PC-9 (cell line): ENCODE data around the gene LGSN.

Source experiments
- CTCF ChIP-seq: fragments of 200-600 bp; sonication (generic); conservative IDR thresholded peaks from 2 replicates; pipeline ENCODE4 v1.6.1; 2017; ENCODE audit warnings: mixed run types, antibody characterized with exemption, mild to moderate bottlenecking, moderate library complexity
- EZH2 ChIP-seq: fragments of 200-600 bp; sonication (generic); IDR thresholded peaks from 2 replicates; pipeline ENCODE4 v1.8.0; 2017; ENCODE audit warnings: antibody characterized with exemption, low read depth

GRCh38 chr6:63319939-63320338 is at the start of gene LGSN:
- no peak for TF ChIP-seq CTCF
- TF ChIP-seq EZH2, result no peak
